ENCODE data around the gene CIAO2B.

GRCh38 chr16:66952430-66953110, 18.4 kb upstream of the CIAO2B start:
- no peak for TF ChIP-seq TAF1 (IDR thresholded peaks at IDR 0.05; ENCODE audit: low read depth)
- TF ChIP-seq CTCF (IDR thresholded peaks at IDR 0.05; ENCODE audit: poor library complexity, severe bottlenecking): no peak
- no peak for TF ChIP-seq EZH2 (IDR thresholded peaks at IDR 0.05; ENCODE audit: borderline replicate concordance, insufficient read depth, low read length, poor library complexity, severe bottlenecking)
- no peak for TF ChIP-seq SMC3 (conservative IDR thresholded peaks at IDR 0.05; ENCODE audit: poor library complexity)
